Smooth muscle cell (in vitro differentiated cells): ENCODE results near the gene PRM1. TPM values are rescaled to one million over a fixed set of nuclear protein-coding genes. Genes with fewer than 3 reads are reported as not detected.

Experiments used
- DNase-seq: peaks from one replicate; lab custom pipeline; 2025; ENCODE audit not compliant: unreplicated experiment; lab: John Stamatoyannopoulos, UW
- H2AFZ ChIP-seq: fragments of 200-600 bp; sonication (generic); 2 replicates; pipeline ENCODE4 v1.6.0; 2016; ENCODE audit warnings: antibody characterized with exemption, low read depth, mild to moderate bottlenecking
- H3F3A ChIP-seq: fragments of 200-600 bp; sonication (generic); 2 replicates; pipeline ENCODE4 v1.6.0; 2017; ENCODE audit warnings: antibody characterized with exemption, low read depth
- H3K27ac ChIP-seq: fragments of 200-600 bp; sonication (generic); 2 replicates; pipeline ENCODE4 v1.5.1; 2016; ENCODE audit warnings: low read depth, mild to moderate bottlenecking
- H3K27me3 ChIP-seq: fragments of 200-600 bp; sonication (generic); 2 replicates; pipeline ENCODE4 v1.6.1; 2016; ENCODE audit warnings: low read depth, mild to moderate bottlenecking
- H3K36me3 ChIP-seq: fragments of 200-600 bp; sonication (generic); 2 replicates; pipeline ENCODE4 v1.5.1; 2016; ENCODE audit warnings: low read depth
- H3K4me1 ChIP-seq: fragments of 200-600 bp; sonication (generic); 2 replicates; pipeline ENCODE4 v1.5.1; 2016; ENCODE audit warnings: low read depth
- H3K4me2 ChIP-seq: fragments of 200-600 bp; sonication (generic); 2 replicates; pipeline ENCODE4 v1.6.0; 2016; ENCODE audit warnings: mild to moderate bottlenecking
- H3K4me3 ChIP-seq: fragments of 200-600 bp; sonication (generic); 2 replicates; pipeline ENCODE4 v1.5.1; 2016; ENCODE audit warnings: mild to moderate bottlenecking
- H3K79me2 ChIP-seq: fragments of 200-600 bp; sonication (generic); 2 replicates; pipeline ENCODE4 v1.6.0; 2016; ENCODE audit warnings: low read depth, mild to moderate bottlenecking
- H3K9ac ChIP-seq: fragments of 200-600 bp; sonication (generic); 2 replicates; pipeline ENCODE4 v1.6.0; 2016; ENCODE audit warnings: low read depth
- H3K9me3 ChIP-seq: fragments of 200-600 bp; sonication (generic); replicated peaks from 2 replicates; pipeline ENCODE4 v1.5.1; 2016; ENCODE audit warnings: low read depth
- H4K20me1 ChIP-seq: fragments of 200-600 bp; sonication (generic); 2 replicates; pipeline ENCODE4 v1.6.0; 2016; ENCODE audit warnings: low read depth
- CTCF ChIP-seq: fragments of 200-600 bp; sonication (generic); IDR thresholded peaks from 2 replicates; pipeline ENCODE4 v1.5.1; 2017; ENCODE audit warnings: borderline replicate concordance, mild to moderate bottlenecking, antibody characterized with exemption; ENCODE audit not compliant: insufficient read depth, poor library complexity, severe bottlenecking
- WGBS: methylation state at CpG from one replicate; pipeline ENCODE4 v1.1.7; 2016; ENCODE audit warnings: low lambda C conversion rate; 5-methylcytosine and 5-hydroxymethylcytosine counted together
- polyA plus RNA-seq: library from polyadenylated mRNA; unstranded; fragments of >200 nt; fragmentation: Nextera tagmentation; extraction: Ambion mirVana; gene quantifications from 2 replicates; pipeline ENCODE4 v1.2.1, GENCODE V29; 2016
- total RNA-seq: library from RNA; depleted of rRNA; stranded (reverse); fragments of >200 nt; gene quantifications from 2 replicates; pipeline ENCODE4 v1.2.3, GENCODE V29; 2014

Gene PRM1
- total and polyA plus RNA-seq, 2 experiments from 2014 or later: not detected

- peaks cover 13% of the 10 kb centered on the region for H3K4me1 ChIP-seq
- DNase-seq: no peak
- H4K20me1 ChIP-seq: no peaks in the 10 kb centered on the region
- no peak overlapping the region for H3K4me3 ChIP-seq
- no peaks in the 10 kb centered on the region for H3K79me2 ChIP-seq
- TF ChIP-seq CTCF: no peak
- H3K4me2 ChIP-seq: no peak overlapping the region
- 91% methylated on average over 9 of the region's 9 CpGs for WGBS
- no peaks in the 10 kb centered on the region for H3K36me3 ChIP-seq
- H3K9me3 ChIP-seq: no peaks in the 10 kb centered on the region
- H3K27me3 ChIP-seq: no peaks in the 10 kb centered on the region
- no peak overlapping the region for H2AFZ ChIP-seq
- H3K27ac ChIP-seq: no peak overlapping the region
- H3K9ac ChIP-seq: no peak overlapping the region
- H3F3A ChIP-seq: peaks cover 12% of the 10 kb centered on the region
These were observed 45.7 kb upstream of the PRM1 start for GRCh38 chr16:11326737-11327276.

- no peak for DNase-seq
- no peak overlapping the region for H3K9ac ChIP-seq
- no peak for TF ChIP-seq CTCF
- peaks cover 12% of the 10 kb centered on the region for H3F3A ChIP-seq
- no peak overlapping the region for H3K4me3 ChIP-seq
- H3K27me3 ChIP-seq: no peaks in the 10 kb centered on the region
- no peak overlapping the region for H2AFZ ChIP-seq
- no peaks in the 10 kb centered on the region for H3K79me2 ChIP-seq
- H4K20me1 ChIP-seq: no peaks in the 10 kb centered on the region
- H3K9me3 ChIP-seq: no peaks in the 10 kb centered on the region
- no peak overlapping the region for H3K4me2 ChIP-seq
- 86% methylated on average over 9 of the region's 9 CpGs for WGBS
- no peak overlapping the region for H3K27ac ChIP-seq
- no peaks in the 10 kb centered on the region for H3K36me3 ChIP-seq
- H3K4me1 ChIP-seq: peaks cover 13% of the 10 kb centered on the region
These were observed 45.1 kb upstream of the PRM1 start for GRCh38 chr16:11326084-11326736.

GRCh38 chr16:11325404-11326083, 44.4 kb upstream of the PRM1 start:
- H3K36me3 ChIP-seq: no peaks in the 10 kb centered on the region
- no peak for DNase-seq
- no peaks in the 10 kb centered on the region for H3K27me3 ChIP-seq
- no peak for TF ChIP-seq CTCF
- H3K79me2 ChIP-seq: no peaks in the 10 kb centered on the region
- H2AFZ ChIP-seq: no peak overlapping the region
- peaks cover 12% of the 10 kb centered on the region for H3F3A ChIP-seq
- no peaks in the 10 kb centered on the region for H3K9me3 ChIP-seq
- no peak overlapping the region for H3K9ac ChIP-seq
- no peaks in the 10 kb centered on the region for H4K20me1 ChIP-seq
- WGBS: 85% methylated on average over 10 of the region's 10 CpGs
- no peak overlapping the region for H3K4me2 ChIP-seq
- H3K27ac ChIP-seq: no peak overlapping the region
- H3K4me1 ChIP-seq: peaks cover 13% of the 10 kb centered on the region
- H3K4me3 ChIP-seq: no peak overlapping the region
